ENCODE results near the gene CYP4B1.
"Not testable (repeated sequence)": the region's sequence is repeated elsewhere in the genome, so short reads cannot be mapped to it uniquely, and the experiment has no call there.

CYP4B1 gene

GRCh38 chr1:46798810-46799209 is at the start of gene CYP4B1:
TSS of gene CYP4B1 (plus strand) at chr1:46799046. CDS start at chr1:46799082, 36 bp downstream.
- in situ Hi-C loops (cut with HindIII; ENCODE audit: low sequenced_read_pairs), result no loop called here

DNA sequence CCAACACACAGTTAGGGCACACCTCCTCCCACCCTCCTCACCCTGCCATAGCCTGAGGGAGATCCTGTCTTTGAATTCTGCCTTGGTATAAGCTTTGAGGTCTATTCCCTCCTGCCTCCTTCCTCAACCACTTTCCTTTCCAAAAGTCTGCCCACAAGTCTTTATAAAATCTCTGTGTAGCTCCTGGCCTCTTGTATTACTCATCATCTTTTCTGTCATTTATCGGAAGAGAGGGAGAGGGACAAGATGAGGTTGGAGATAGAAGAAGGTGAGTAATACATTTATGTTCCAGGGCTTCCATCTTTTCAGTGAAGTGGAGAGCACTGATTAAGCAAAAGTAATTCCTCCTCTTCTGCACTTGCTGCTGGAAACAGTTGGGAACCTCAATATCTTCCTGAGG is 49.4 kb upstream of the CYP4B1 start:
- in situ Hi-C loops (cut with HindIII; ENCODE audit: low sequenced_read_pairs), result loop anchor here (5.0 to 25.0 kb wide), 2 partner anchors 43 to 238 kb away; no protein-coding TSS in a partner anchor

DNA sequence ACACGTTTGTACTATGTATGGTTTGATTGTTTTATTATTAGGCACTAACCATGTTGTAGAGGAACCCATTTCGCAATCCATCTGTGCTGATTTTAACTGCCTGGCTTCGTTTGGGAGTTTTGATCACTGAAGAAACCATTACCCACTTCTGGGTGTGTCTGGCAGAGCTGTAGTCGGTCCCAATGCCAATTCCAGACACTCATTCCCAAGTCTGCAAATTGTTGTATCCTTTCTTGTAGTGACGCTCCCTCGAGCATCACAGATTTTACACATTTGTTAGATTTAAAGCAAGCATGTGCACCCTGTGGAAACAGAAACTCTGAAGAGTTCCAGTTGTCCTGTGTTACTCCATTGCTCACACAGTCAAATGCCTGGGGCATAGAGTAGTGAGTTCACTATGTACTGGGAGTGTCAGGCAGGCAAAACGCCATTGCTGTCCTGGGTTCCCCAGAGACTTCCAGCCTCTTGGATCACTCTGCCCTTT is 48.9 kb upstream of the CYP4B1 start:
- in situ Hi-C loops (cut with HindIII; ENCODE audit: low sequenced_read_pairs), result loop anchor here (5.0 to 25.0 kb wide), 2 partner anchors 42 to 237 kb away; no protein-coding TSS in a partner anchor

GRCh38 chr1:46753985-46754384 is 44.9 kb upstream of the CYP4B1 start:
- in situ Hi-C loops (cut with HindIII; ENCODE audit: low sequenced_read_pairs), result no loop called here

GRCh38 chr1:46754707-46755106 is 44.1 kb upstream of the CYP4B1 start:
- in situ Hi-C loops (cut with HindIII; ENCODE audit: low sequenced_read_pairs), result not testable (repeated sequence)

GRCh38 chr1:46755121-46755520 is 43.7 kb upstream of the CYP4B1 start:
- in situ Hi-C loops (cut with HindIII; ENCODE audit: low sequenced_read_pairs), result no loop called here

DNA sequence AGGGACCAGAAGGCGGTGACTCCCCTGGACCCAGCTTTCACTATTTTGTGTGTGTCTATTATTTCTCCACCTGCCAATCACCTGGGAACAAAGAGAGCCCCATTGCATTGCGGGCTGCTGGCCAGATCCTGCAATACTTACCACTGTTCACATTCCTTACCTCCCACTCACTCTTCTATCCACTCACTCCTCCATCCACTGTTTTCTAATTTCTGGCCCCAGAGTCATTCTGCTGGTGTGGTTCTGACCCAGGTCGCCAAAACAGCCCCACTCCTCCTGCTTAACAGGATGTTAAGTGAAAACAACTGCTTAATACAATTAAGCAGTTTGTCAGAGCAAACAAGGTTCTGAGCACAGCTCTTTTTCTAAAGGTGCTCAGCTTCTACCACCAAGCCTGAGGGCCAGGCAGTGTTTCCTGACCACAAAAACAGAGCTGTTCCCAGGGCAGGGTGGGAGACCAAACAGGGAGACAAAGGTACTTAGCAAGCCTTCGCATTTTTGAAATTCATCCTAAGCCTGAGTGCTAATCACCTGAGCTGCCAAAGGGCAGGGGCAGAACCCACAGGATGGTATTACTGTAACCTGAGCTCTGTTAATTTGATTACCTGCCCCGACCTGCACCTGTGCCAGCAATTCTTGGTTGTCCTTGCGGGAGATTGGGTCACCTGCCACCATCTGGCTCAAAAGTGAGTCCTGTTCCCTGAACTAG is 41.4 kb upstream of the CYP4B1 start:
- in situ Hi-C loops (cut with HindIII; ENCODE audit: low sequenced_read_pairs), result no loop called here

DNA sequence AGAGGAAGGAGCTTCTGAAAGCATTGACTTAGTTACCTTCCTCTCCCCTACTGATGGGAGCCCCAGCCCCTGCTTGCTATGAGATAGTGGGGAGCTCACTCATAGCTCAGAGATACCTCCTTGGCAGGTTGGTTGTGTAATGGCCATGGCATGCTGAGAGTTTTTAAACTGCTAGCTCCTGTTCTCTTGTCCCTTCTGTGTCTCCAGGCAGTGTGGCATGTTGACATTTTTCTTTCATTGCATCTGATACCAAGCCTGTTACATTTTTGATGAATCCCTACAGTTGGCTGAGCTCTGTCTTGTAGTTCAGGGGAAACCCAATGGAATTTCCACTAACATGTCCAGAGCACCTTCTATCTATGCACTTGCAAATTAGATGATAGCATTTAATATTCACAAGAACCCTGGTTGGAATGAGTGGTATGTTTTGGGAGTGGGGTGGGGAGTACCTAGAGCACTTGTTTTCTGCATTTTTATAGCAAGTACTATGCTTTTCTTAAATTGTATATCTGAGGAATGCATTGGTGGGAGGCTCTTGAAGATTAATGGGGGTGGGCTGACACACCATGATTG is 40.8 kb upstream of the CYP4B1 start:
- in situ Hi-C loops (cut with HindIII; ENCODE audit: low sequenced_read_pairs), result no loop called here

DNA sequence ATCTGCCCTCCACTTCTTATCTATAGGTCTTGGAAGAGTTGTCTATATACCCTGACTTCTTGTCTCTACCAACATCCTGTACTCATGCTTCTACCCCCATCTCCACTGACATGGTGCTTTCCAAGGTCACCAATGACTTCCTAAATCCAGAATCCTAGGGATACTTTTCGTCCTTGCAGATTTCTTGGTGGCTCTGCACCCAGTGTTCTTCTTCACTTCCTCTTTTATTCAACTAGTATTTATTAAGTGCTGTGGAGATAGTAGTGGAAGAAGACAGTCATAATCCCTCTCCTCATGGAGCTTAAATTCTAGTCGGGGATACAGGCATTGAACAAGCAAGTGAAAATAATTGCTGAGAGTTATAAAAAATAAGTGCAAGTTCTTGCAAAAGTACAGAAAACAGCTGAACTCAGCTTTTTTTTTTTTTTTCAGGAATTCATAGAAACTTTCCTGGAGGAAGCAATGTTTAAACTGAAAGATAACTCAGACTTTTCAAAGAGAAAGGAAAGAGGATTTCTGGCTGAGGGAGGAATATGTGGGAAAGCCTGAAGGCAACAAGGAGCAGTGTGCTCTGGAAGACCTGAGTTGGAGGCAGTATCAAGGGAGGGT is 38.2 kb upstream of the CYP4B1 start:
- in situ Hi-C loops (cut with HindIII; ENCODE audit: low sequenced_read_pairs), result no loop called here

GRCh38 chr1:46761740-46762139 is 37.1 kb upstream of the CYP4B1 start:
- in situ Hi-C loops (cut with HindIII; ENCODE audit: low sequenced_read_pairs), result no loop called here

DNA sequence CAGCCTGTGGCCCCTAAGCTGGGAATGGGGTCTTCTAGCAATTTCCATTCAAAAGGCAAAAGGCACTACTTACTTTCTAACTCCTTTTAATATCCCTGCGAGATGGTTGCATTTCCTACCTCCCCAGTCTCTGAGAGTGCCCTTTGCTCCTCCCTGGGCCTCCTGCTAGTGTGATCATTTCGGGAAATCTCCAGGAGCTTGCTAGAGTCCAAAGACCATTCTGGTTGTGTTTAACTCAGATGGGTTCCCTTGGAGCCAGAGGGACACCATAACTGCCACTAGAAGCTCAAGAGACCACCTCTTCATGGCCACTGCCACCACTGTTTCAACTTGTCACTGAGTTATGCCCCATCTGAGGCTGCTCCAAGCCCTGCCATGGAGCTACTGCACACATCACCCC is 34.4 kb upstream of the CYP4B1 start:
- in situ Hi-C loops (cut with HindIII; ENCODE audit: low sequenced_read_pairs), result no loop called here

- in situ Hi-C loops (cut with HindIII; ENCODE audit: low sequenced_read_pairs), result no loop called here
Observed at GRCh38 chr1:46767649-46768282, 31.1 kb upstream of the CYP4B1 start.

GRCh38 chr1:46768445-46768844 is 30.4 kb upstream of the CYP4B1 start:
- in situ Hi-C loops (cut with HindIII; ENCODE audit: low sequenced_read_pairs), result no loop called here

DNA sequence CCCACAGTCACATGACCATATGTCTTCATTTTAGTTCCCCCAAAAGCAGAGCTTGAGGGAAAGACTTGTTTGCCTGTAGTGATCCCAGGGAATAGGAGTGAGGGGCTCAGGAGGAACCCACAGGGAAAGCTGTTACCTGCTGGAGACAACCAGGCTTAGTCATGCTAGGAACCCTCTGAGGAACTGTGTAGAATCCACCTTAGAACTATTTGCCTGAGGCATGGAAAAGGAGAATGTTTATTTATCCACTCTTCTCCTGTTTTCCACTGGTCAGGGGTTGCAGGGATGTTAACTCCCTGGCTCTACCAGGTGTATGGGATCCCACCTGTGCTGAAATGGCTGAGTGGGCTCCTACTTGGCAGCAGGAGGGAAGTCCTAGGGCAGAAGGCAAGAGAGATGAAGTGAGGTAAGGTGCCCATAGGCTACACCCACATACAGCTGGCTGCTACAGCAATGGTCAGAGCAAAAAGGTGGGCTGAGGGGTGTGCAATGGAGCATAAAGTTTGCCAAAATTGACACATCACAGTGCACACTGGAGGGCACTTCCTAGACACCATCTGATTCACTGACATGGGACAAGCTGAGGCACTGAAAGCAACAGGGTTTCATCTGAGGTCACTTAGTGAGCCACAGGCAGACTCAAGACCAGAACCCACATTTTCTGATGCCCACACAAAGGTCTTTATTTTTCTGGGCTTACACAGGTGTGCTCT is 29.7 kb upstream of the CYP4B1 start:
- in situ Hi-C loops (cut with HindIII; ENCODE audit: low sequenced_read_pairs), result no loop called here

DNA sequence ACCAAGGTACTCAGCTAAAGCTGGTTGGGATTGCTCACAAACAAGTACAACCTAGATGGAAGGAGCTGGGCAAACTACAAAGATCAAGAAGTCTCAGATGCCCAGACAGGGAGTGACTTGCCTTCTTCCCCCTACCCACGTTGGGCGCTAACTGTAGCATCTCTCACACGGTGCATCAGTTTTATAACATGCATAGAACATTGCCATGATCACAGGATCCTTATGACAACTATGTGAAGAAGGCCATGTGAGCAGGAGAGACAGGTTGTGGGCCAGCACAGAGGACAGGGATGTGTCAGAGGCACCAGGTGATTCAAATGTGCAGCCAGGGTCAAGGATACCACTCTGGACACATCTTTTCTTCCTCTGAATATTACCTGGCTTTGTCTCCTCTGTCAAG is 28.3 kb upstream of the CYP4B1 start:
- in situ Hi-C loops (cut with HindIII; ENCODE audit: low sequenced_read_pairs), result no loop called here

- in situ Hi-C loops (cut with HindIII; ENCODE audit: low sequenced_read_pairs), result no loop called here
Observed at GRCh38 chr1:46772571-46772970, 26.3 kb upstream of the CYP4B1 start.

DNA sequence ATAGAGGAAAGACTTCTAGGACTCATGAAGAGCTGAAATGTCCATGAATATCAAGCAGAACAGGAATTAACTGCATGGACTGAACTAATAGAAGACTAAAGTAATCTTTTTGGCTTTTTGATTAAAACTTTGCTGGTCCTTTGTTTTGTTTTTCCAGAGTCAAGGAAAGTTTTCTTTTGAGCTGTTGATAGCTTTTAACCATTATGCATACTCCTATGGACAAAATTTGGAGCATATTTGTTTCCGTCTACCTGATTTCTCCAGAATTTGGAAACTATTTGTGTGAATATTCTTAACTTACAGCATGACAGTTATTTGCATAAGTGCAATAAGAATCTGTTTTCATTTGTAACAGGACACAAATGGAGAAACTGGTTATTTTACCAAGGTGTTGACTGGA is 24.5 kb upstream of the CYP4B1 start:
- in situ Hi-C loops (cut with HindIII; ENCODE audit: low sequenced_read_pairs), result no loop called here

DNA sequence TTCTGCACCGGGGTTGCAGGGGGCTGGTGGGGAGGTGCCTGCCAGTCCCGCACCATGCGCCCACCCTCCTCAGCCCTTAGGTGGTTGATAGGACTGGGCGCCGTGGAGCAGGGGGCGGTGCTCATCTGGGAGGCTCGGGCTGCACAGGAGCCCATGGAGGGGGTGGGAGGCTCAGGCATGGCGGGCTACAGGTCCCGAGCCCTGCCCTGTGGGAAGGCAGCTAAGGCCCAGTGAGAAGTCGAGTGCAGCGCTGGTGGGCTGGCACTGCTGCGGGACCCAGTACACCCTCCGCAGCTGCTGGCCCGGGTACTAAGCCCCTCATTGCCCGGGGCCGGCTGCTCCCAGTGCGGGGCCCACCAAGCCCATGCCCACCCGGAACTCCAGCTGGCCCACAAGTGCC is 20.4 kb upstream of the CYP4B1 start:
- in situ Hi-C loops (cut with HindIII; ENCODE audit: low sequenced_read_pairs), result not testable (repeated sequence)

DNA sequence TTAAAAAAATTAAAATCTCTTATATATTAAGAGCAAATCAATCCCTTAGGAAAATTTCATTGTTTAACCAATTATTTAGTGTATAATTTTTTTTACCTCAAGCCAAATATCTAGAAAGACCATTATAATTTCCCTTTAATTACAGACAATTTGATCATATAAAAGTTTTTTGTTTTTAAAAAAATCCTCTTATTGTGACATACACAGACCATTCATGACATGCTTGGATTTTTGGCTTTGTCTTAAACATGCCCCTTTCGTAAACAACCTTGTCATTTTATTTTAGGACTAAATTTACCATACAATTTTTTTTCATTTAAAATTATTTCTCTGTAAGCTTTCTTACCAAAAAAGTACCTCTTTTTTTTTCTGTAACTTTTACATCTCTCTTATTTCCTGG is 14.2 kb upstream of the CYP4B1 start:
- in situ Hi-C loops (cut with HindIII; ENCODE audit: low sequenced_read_pairs), result no loop called here

- in situ Hi-C loops (cut with HindIII; ENCODE audit: low sequenced_read_pairs), result not testable (repeated sequence)
Observed at GRCh38 chr1:46788634-46789033, 10.2 kb upstream of the CYP4B1 start.
